CD14-positive monocyte (primary cell): ENCODE results near the gene CNOT1. TPM values are rescaled to one million over a fixed set of nuclear protein-coding genes. Genes with fewer than 3 reads are reported as not detected.

ENCODE experiments used
- DNase-seq, 3 donors: peaks; one replicate each; pipeline ENCODE4 v3.0.0-alpha.2; 2011 to 2022
- H2AFZ ChIP-seq: 2 replicates; pipeline ENCODE4 v1.6.0; 2012; ENCODE audit warnings: mild to moderate bottlenecking, low read depth, low read length, inconsistent platforms; ENCODE audit not compliant: insufficient read depth, poor library complexity, severe bottlenecking
- H3K27ac ChIP-seq, 2 donors: 1 replicate in 1 of 2; 2 replicates in 1 of 2; pipeline ENCODE4 v1.5.1; 2012 to 2013; ENCODE audit warnings: low read length in 2 of 2, control low read depth in 1 of 2, inconsistent platforms in 1 of 2, low read depth in 1 of 2, mild to moderate bottlenecking in 1 of 2
- H3K27me3 ChIP-seq, 2 donors: one replicate each; pipeline versions ENCODE4 v1.6.0 to v1.6.1; 2011 to 2013; ENCODE audit warnings: low read length in 2 of 2; ENCODE audit not compliant: control insufficient read depth in 2 of 2, insufficient read depth in 2 of 2
- H3K36me3 ChIP-seq, 2 donors: replicated peaks in 1 of 2; 1 replicate in 1 of 2; 2 replicates in 1 of 2; pipeline versions ENCODE4 v1.5.1 to v1.6.1; 2012 to 2013; ENCODE audit warnings: low read length in 2 of 2, control low read depth in 1 of 2, inconsistent platforms in 1 of 2, mild to moderate bottlenecking in 1 of 2; ENCODE audit not compliant: insufficient read depth in 2 of 2, control insufficient read depth in 1 of 2
- H3K4me1 ChIP-seq, 2 donors: 1 replicate in 1 of 2; 2 replicates in 1 of 2; pipeline versions ENCODE4 v1.5.1 to v1.6.1; 2012 to 2013; ENCODE audit warnings: low read length in 2 of 2, control low read depth in 1 of 2, inconsistent platforms in 1 of 2, mild to moderate bottlenecking in 1 of 2, moderate library complexity in 1 of 2; ENCODE audit not compliant: insufficient read depth in 2 of 2, control insufficient read depth in 1 of 2
- H3K4me2 ChIP-seq: replicated peaks from 2 replicates; pipeline ENCODE3; 2012; ENCODE audit warnings: low read length, moderate library complexity, mild to moderate bottlenecking; ENCODE audit not compliant: poor library complexity, severe bottlenecking; ENCODE audit errors: extremely low read depth
- H3K4me3 ChIP-seq, 3 experiments: fragments of 200-600 bp in 1 of 3; sonication (generic) in 1 of 3; replicated peaks in 1 of 3; 1 replicate in 2 of 3; 2 replicates in 1 of 3; pipeline ENCODE4 v1.5.1; 2011 to 2013; ENCODE audit warnings: low read length in 3 of 3, mild to moderate bottlenecking in 3 of 3, control low read depth in 2 of 3, low read depth in 2 of 3, inconsistent platforms in 1 of 3, moderate library complexity in 1 of 3
- H3K79me2 ChIP-seq: 2 replicates; pipeline ENCODE4 v1.6.0; 2012; ENCODE audit warnings: mild to moderate bottlenecking, control low read depth, inconsistent platforms, low read length, moderate library complexity; ENCODE audit not compliant: insufficient read depth
- H3K9ac ChIP-seq: 2 replicates; pipeline ENCODE4 v1.6.0; 2017; ENCODE audit warnings: low read length, mild to moderate bottlenecking; ENCODE audit not compliant: insufficient read depth, poor library complexity, severe bottlenecking
- H3K9me3 ChIP-seq, 2 donors: replicated peaks in 1 of 2; 1 replicate in 1 of 2; 2 replicates in 1 of 2; pipeline versions ENCODE4 v1.5.1 to v1.6.1; 2012 to 2013; ENCODE audit warnings: low read length in 2 of 2, control low read depth in 1 of 2; ENCODE audit not compliant: control insufficient read depth in 1 of 2, insufficient read depth in 1 of 2
- H4K20me1 ChIP-seq: 2 replicates; pipeline ENCODE4 v1.6.0; 2012; ENCODE audit warnings: mild to moderate bottlenecking, low read length, control low read depth, moderate library complexity; ENCODE audit not compliant: insufficient read depth
- H3K27ac Mint-ChIP-seq, 7 donors: one replicate each; pipeline ENCODE4 v1.8.0; 2020; ENCODE audit warnings: mild to moderate bottlenecking in 7 of 7, mixed read lengths in 7 of 7, moderate library complexity in 6 of 7, inconsistent platforms in 2 of 7
- H3K27me3 Mint-ChIP-seq, 3 donors: one replicate each; pipeline ENCODE4 v1.8.0; 2021 to 2022; ENCODE audit warnings: low read depth in 3 of 3, mild to moderate bottlenecking in 3 of 3, mixed read lengths in 3 of 3, moderate library complexity in 3 of 3, inconsistent platforms in 1 of 3
- H3K36me3 Mint-ChIP-seq, 2 donors: one replicate each; pipeline ENCODE4 v1.8.0; 2020; ENCODE audit warnings: mixed read lengths in 2 of 2, inconsistent platforms in 1 of 2, mild to moderate bottlenecking in 1 of 2
- H3K4me1 Mint-ChIP-seq: one replicate; pipeline ENCODE4 v1.8.0; 2020; ENCODE audit warnings: mild to moderate bottlenecking, mixed read lengths
- H3K4me3 Mint-ChIP-seq, 2 donors: one replicate each; pipeline ENCODE4 v1.8.0; 2020; ENCODE audit warnings: mild to moderate bottlenecking in 2 of 2, mixed read lengths in 2 of 2, moderate library complexity in 1 of 2
- H3K9me3 Mint-ChIP-seq, 7 donors: one replicate each; pipeline ENCODE4 v1.8.0; 2020 to 2022; ENCODE audit warnings: mixed read lengths in 7 of 7, mild to moderate bottlenecking in 6 of 7, moderate library complexity in 6 of 7, inconsistent platforms in 2 of 7
- WGBS: methylation state at CpG from one replicate; pipeline ENCODE4 v1.1.5; 2013; ENCODE audit warnings: missing lambda C conversion rate; ENCODE audit not compliant: insufficient coverage; 5-methylcytosine and 5-hydroxymethylcytosine counted together
- intact Hi-C, 2 donors: fragments of 100-400 bp; cut with micrococcal nuclease; formaldehyde crosslinking; loops; one replicate each; pipeline versions ENCODE4 v1.15.0 to v1.15.1; 2023
- polyA plus RNA-seq, 3 donors: library from polyadenylated mRNA; depleted of rRNA in 1 of 3; unstranded in 2 of 3; stranded (reverse) in 1 of 3; fragments of 300-500 nt in 2 of 3; fragments of >200 nt in 1 of 3; fragmentation: Illumina TruSeq in 2 of 3; gene quantifications; 1 replicate in 2 of 3; 2 replicates in 1 of 3; pipeline ENCODE4 v1.2.3, GENCODE V29; 2012 to 2021
- TF ChIP-seq, protein P1 (sequence below): fragments of 200-600 bp; IDR thresholded peaks from one replicate; pipeline ENCODE4 v1.8.0; 2022; ENCODE audit warnings: antibody characterized with exemption, mild to moderate bottlenecking

Gene CNOT1
- polyA plus RNA-seq, 3 donors: 50.8 to 182 (median 60.8) TPM

DNA sequence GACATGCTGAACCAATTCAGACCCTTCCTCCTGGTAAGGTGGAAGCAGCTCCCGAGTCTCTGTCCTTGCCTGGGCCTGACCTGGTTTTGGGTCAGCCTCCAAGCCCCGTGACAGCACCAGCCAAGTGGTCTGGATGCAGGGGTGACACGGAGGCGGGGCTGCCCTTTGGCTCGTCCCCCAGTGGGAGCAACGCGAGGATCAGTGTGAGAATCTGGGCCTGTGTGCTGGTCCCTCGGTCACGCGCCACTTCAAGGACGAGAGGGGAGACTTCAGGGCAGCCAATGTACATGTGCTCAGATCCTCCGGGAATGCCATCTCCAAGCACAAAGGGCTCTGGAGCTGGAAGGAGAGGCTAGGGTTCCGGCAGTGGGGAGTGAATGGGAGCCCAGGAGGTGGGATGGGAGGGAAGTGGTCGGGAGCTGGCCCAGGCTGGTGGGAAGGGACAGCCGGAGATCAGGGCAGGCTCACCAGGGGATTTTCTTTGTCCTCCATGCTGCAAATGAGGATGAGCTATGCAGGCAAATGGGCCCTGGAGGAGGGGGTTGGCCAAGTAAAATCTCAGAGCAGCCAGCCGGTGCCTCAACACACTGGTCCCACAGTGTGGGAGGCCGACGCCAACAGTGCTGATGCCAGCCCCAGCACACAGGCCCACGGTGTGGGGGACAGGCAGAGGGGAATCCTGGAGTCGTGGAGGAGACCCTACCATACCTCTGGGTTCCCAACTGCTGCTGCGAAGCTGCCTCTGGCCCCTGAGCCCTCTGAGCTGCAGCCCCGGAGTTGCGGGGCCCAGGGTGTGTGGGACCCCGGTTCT lies 133.9 kb downstream of the CNOT1 start:
- peaks cover 3 to 17% of the 10 kb centered on the region in 2 donors for H3K27me3 ChIP-seq
- TF ChIP-seq, protein P1, sequence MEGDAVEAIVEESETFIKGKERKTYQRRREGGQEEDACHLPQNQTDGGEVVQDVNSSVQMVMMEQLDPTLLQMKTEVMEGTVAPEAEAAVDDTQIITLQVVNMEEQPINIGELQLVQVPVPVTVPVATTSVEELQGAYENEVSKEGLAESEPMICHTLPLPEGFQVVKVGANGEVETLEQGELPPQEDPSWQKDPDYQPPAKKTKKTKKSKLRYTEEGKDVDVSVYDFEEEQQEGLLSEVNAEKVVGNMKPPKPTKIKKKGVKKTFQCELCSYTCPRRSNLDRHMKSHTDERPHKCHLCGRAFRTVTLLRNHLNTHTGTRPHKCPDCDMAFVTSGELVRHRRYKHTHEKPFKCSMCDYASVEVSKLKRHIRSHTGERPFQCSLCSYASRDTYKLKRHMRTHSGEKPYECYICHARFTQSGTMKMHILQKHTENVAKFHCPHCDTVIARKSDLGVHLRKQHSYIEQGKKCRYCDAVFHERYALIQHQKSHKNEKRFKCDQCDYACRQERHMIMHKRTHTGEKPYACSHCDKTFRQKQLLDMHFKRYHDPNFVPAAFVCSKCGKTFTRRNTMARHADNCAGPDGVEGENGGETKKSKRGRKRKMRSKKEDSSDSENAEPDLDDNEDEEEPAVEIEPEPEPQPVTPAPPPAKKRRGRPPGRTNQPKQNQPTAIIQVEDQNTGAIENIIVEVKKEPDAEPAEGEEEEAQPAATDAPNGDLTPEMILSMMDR: no peak
- no peak overlapping the region for H3K4me2 ChIP-seq
- no peaks in the 10 kb centered on the region for H3K36me3 ChIP-seq
- H3K27ac ChIP-seq: no peak overlapping the region
- H4K20me1 ChIP-seq: no peaks in the 10 kb centered on the region
- H3K79me2 ChIP-seq: no peaks in the 10 kb centered on the region
- no peak overlapping the region for H3K4me3 ChIP-seq
- Mint-ChIP-seq H3K27ac (peak overlapping the region in 4 of 7 donors; percentile 31 to 60 (median 46)), H3K36me3 (no peaks in the 10 kb centered on the region), H3K27me3 (peaks cover 22 to 44% (median 37%) of the 10 kb centered on the region in 3 donors), H3K9me3 (peaks cover 0 to 2% (median 0%) of the 10 kb centered on the region in 7 donors), H3K4me3 (peak overlapping the region in 1 of 2 donors; percentile 31), H3K4me1 (peaks cover 8% of the 10 kb centered on the region)
- H3K9ac ChIP-seq: no peak overlapping the region
- peak overlapping the region; percentile 29 for H2AFZ ChIP-seq
- intact Hi-C loops: no loop called here
- WGBS: 75% methylated on average over 24 of the region's 24 CpGs
- H3K9me3 ChIP-seq: peaks cover 0 to 8% of the 10 kb centered on the region in 2 donors
- DNase-seq: no peak
- peaks cover 0 to 5% of the 10 kb centered on the region in 2 donors for H3K4me1 ChIP-seq

- H3K27me3 ChIP-seq: peaks cover 0 to 10% of the 10 kb centered on the region in 2 donors
- intact Hi-C loops: no loop called here
- peak overlapping the region in 3 of 7 donors; percentile 31 to 60 (median 36) for H3K27ac Mint-ChIP-seq
- peak overlapping the region in 1 of 2 donors; percentile 31 for H3K4me3 Mint-ChIP-seq
- no peak overlapping the region for H3K9ac ChIP-seq
- no peaks in the 10 kb centered on the region for H3K36me3 Mint-ChIP-seq
- H3K36me3 ChIP-seq: no peaks in the 10 kb centered on the region
- no peak overlapping the region for H3K4me2 ChIP-seq
- TF ChIP-seq, protein P1: no peak
- H3K9me3 ChIP-seq: peaks cover 0 to 2% of the 10 kb centered on the region in 2 donors
- WGBS: 5% methylated on average over 7 of the region's 8 CpGs
- H2AFZ ChIP-seq: peak overlapping the region; percentile 29
- H4K20me1 ChIP-seq: no peaks in the 10 kb centered on the region
- peak; percentile 38 to 69 (median 55) for DNase-seq
- H3K79me2 ChIP-seq: no peaks in the 10 kb centered on the region
- H3K4me3 ChIP-seq: no peak overlapping the region
- peaks cover 0 to 2% (median 0%) of the 10 kb centered on the region in 7 donors for H3K9me3 Mint-ChIP-seq
- peaks cover 0 to 2% of the 10 kb centered on the region in 2 donors for H3K4me1 ChIP-seq
- H3K27ac ChIP-seq: no peak overlapping the region
- peaks cover 15 to 39% (median 30%) of the 10 kb centered on the region in 3 donors for H3K27me3 Mint-ChIP-seq
- peaks cover 8% of the 10 kb centered on the region for H3K4me1 Mint-ChIP-seq
Measured at GRCh38 chr16:58494981-58495520, 134.6 kb downstream of the CNOT1 start.
